Spleen (tissue), 11 donors: ENCODE data around the gene SHANK3. TPM values are rescaled to one million over a fixed set of nuclear protein-coding genes. Genes with fewer than 3 reads are reported as not detected.

Experiments used
- DNase-seq: peaks from one replicate; pipeline ENCODE4 v3.0.0-alpha.2; 2020
- H3K27ac ChIP-seq, 8 donors: fragments of 200-600 bp; sonication (generic) in 7 of 8; 1 replicate in 4 of 8; 2 replicates in 4 of 8; pipeline versions ENCODE4 v1.5.0 to v1.8.0; 2016 to 2021; ENCODE audit warnings: inconsistent platforms in 4 of 8, mild to moderate bottlenecking in 4 of 8, moderate library complexity in 1 of 8
- H3K27me3 ChIP-seq, 7 donors: fragments of 200-600 bp; sonication (generic) in 6 of 7; replicated peaks in 1 of 7; 1 replicate in 4 of 7; 2 replicates in 3 of 7; pipeline versions ENCODE4 v1.5.0 to v1.8.0; 2016 to 2021; ENCODE audit warnings: inconsistent platforms in 3 of 7, mild to moderate bottlenecking in 1 of 7
- H3K36me3 ChIP-seq, 6 donors: fragments of 200-600 bp; sonication (generic) in 5 of 6; 1 replicate in 4 of 6; 2 replicates in 2 of 6; pipeline versions ENCODE4 v1.5.0 to v1.8.0; 2016 to 2021; ENCODE audit warnings: inconsistent platforms in 2 of 6
- H3K4me1 ChIP-seq, 6 donors: fragments of 200-600 bp; sonication (generic) in 5 of 6; 1 replicate in 3 of 6; 2 replicates in 3 of 6; pipeline versions ENCODE4 v1.5.0 to v1.8.0; 2016 to 2021; ENCODE audit warnings: inconsistent platforms in 3 of 6
- H3K4me3 ChIP-seq, 8 donors: fragments of 200-600 bp; sonication (generic) in 7 of 8; 1 replicate in 4 of 8; 2 replicates in 4 of 8; pipeline versions ENCODE4 v1.5.0 to v1.8.0; 2016 to 2021; ENCODE audit warnings: inconsistent platforms in 4 of 8, mild to moderate bottlenecking in 4 of 8, moderate library complexity in 2 of 8
- H3K9me3 ChIP-seq, 8 donors: fragments of 200-600 bp; sonication (generic) in 7 of 8; 1 replicate in 4 of 8; 2 replicates in 4 of 8; pipeline versions ENCODE4 v1.5.0 to v1.8.0; 2016 to 2021; ENCODE audit warnings: inconsistent platforms in 4 of 8
- POLR2A ChIP-seq, 3 donors: fragments of 450-650 bp; IDR thresholded peaks; one replicate each; pipeline ENCODE4 v1.5.1; 2017; ENCODE audit warnings: antibody characterized with exemption in 3 of 3, mild to moderate bottlenecking in 1 of 3
- POLR2AphosphoS5 ChIP-seq, 3 donors: sonication (generic); formaldehyde crosslinking; IDR thresholded peaks; one replicate each; pipeline ENCODE4 v1.5.1; 2017; ENCODE audit warnings: antibody characterized with exemption in 3 of 3
- WGBS, 5 donors: extraction: QIAGEN DNeasy Blood & Tissue Kit in 3 of 5; methylation state at CpG; one replicate each; pipeline versions ENCODE4 v1.1.5 to v1.1.7; 2013 to 2018; 5-methylcytosine and 5-hydroxymethylcytosine counted together
- intact Hi-C: fragments of 100-400 bp; cut with DNase I; formaldehyde crosslinking; loops from one replicate; pipeline ENCODE4 v1.15.0; 2023; ENCODE audit warnings: low total_unique reads
- polyA plus RNA-seq, 3 donors: library from polyadenylated mRNA; stranded (reverse); fragments of 200-250 nt; gene quantifications; one replicate each; pipeline ENCODE4 v1.2.1, GENCODE V29; 2013
- total RNA-seq, 7 donors: library from RNA; depleted of rRNA in 3 of 7; stranded (reverse); fragments of >200 nt in 3 of 7; fragmentation: NEBNext Ultra II Directional in 4 of 7; extraction: Animal tissue kit (Norgen Biotek cat#: 25700) in 4 of 7; gene quantifications; one replicate each; pipeline versions ENCODE4 v1.1.0 to v1.2.1, GENCODE V29; 2016 to 2021
- TF ChIP-seq, protein P1 (sequence below), 11 experiments: fragments of 200-600 bp in 7 of 11; fragments of 450-650 bp in 4 of 11; sonication (generic) in 4 of 11; IDR thresholded peaks in 8 of 11; conservative IDR thresholded peaks in 3 of 11; 1 replicate in 7 of 11; 2 replicates in 4 of 11; pipeline versions ENCODE4 v1.4.0 to v1.8.0; 2016 to 2021; ENCODE audit warnings: antibody characterized with exemption in 11 of 11, inconsistent platforms in 4 of 11, mild to moderate bottlenecking in 1 of 11
- donor health status: healthy with polysubstance abuse.
- donor health status: DM: no; HTN: no; CAD: no; lungs with moderate emphysema.
- donor health status: DM: no; HTN: no; CAD: no.
- donor health status: Bipolar disorder and iron deficiency.
- donor health status: healthy.
- donor health status: DM: no; HTN: no; CAD: no.
- donor health status: DM: yes; HTN: yes; CAD: no.

The SHANK3 gene
- total and polyA plus RNA-seq, 10 donors, result 9.9 to 264 (median 86.3) TPM

DNA sequence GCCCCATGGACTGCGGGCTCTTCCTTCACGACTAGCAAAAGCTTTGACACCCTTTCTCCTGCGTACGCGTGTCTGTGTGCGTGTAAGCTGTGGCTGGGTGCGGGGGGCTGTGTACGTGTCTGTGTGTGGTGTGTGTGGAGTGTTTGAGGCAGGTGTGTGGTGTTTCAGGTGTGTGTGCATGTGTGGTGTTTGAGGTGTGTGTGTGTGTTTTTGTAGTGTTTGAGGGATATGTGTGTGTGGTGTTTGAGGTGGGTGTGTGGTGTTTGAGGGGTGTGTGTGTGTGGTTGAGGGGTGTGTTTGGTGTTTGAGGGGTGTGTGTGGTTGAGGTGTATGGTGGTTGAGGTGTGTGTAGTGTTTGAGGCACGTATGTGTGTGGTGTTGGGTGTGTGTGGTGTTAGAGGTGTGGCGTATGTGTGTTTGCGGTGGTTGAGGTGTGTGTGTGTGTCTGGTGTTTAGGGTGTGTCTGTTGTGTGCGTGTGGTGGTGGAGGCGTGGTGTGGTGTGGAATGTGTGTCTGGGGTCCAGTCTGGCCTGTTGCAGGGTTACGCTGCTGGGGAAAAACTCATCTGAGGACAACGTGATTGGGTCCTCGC is 44.0 kb upstream of the SHANK3 start:
- Histone ChIP-seq H3K36me3 (peaks cover 0 to 28% (median 15%) of the 10 kb centered on the region in 6 donors), H3K4me3 (peak overlapping the region; percentile 63 to 90 (median 66)), H3K27me3 (no peaks in the 10 kb centered on the region), H3K9me3 (no peaks in the 10 kb centered on the region), H3K4me1 (peaks cover 11 to 49% (median 28%) of the 10 kb centered on the region in 6 donors), H3K27ac (peak overlapping the region; percentile 69 to 92 (median 88))
- TF ChIP-seq POLR2A (IDR thresholded peaks at IDR 0.05) (no peak), POLR2AphosphoS5 (IDR thresholded peaks at IDR 0.05) (no peak)
- TF ChIP-seq, protein P1, sequence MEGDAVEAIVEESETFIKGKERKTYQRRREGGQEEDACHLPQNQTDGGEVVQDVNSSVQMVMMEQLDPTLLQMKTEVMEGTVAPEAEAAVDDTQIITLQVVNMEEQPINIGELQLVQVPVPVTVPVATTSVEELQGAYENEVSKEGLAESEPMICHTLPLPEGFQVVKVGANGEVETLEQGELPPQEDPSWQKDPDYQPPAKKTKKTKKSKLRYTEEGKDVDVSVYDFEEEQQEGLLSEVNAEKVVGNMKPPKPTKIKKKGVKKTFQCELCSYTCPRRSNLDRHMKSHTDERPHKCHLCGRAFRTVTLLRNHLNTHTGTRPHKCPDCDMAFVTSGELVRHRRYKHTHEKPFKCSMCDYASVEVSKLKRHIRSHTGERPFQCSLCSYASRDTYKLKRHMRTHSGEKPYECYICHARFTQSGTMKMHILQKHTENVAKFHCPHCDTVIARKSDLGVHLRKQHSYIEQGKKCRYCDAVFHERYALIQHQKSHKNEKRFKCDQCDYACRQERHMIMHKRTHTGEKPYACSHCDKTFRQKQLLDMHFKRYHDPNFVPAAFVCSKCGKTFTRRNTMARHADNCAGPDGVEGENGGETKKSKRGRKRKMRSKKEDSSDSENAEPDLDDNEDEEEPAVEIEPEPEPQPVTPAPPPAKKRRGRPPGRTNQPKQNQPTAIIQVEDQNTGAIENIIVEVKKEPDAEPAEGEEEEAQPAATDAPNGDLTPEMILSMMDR (IDR thresholded peaks at IDR 0.05 in 8 of 11, conservative IDR thresholded peaks at IDR 0.05 in 3 of 11), result peak in 1 of 11 experiments; percentile 8
- WGBS, 5 donors, result 31 to 34% (median 32%) methylated on average over 16 of the region's 16 CpGs
- peak; percentile 66 for DNase-seq
- intact Hi-C loops, result no loop called here

DNA sequence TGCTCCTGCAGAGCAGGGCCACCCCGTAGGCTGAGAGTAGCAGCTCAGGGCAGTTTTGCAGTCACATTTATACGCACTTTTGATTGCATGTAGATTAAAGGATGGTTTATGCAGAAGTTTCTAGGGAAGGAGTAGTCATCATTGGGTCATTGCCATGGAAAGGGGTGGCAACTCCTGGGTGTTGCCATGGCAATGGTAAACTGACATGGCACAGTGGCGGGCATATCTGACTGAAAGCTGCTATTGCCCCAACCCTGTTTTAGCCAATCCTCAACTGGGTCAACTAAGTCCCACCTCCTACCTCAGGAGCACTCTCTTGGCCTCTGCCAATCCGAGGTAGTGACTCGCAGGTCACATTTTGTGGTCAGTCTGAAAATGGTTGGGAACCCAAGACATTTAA is 42.2 kb upstream of the SHANK3 start:
- Histone ChIP-seq H3K9me3 (no peaks in the 10 kb centered on the region), H3K27me3 (no peaks in the 10 kb centered on the region), H3K36me3 (peaks cover 0 to 16% (median 9%) of the 10 kb centered on the region in 6 donors), H3K27ac (peak overlapping the region in 2 of 8 donors; percentile 5 to 35), H3K4me1 (peaks cover 11 to 46% (median 28%) of the 10 kb centered on the region in 6 donors), H3K4me3 (peak overlapping the region in 2 of 8 donors; percentile 20 to 30)
- intact Hi-C loops, result no loop called here
- TF ChIP-seq POLR2A (IDR thresholded peaks at IDR 0.05) (no peak), POLR2AphosphoS5 (IDR thresholded peaks at IDR 0.05) (peak in 1 of 3 donors; percentile 18)
- TF ChIP-seq, protein P1 (IDR thresholded peaks at IDR 0.05 in 8 of 11, conservative IDR thresholded peaks at IDR 0.05 in 3 of 11), result no peak
- 65 to 88% (median 80%) methylated on average over 5 of the region's 5 CpGs for WGBS, 5 donors
- DNase-seq, result peak; percentile 52

DNA sequence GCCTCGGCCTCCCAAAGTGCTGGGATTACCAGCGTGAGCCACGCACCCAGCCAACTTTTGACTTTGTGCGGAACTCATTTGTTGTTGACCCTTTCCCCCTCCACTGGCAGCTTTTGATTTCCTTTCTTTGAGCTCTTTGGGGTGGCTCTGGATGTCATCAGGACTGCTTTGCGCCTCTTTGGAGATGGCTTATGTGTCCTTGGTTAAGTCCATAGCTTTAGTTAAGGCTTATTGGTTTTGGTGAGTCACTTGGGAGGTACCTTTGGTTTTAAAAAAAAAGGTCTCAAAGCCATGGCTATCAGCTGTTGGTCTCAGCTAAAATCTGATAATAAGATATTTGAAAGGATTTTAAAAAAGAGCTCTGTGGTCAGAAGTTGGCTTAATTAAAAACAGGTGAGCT is 39.5 kb upstream of the SHANK3 start:
- no peak overlapping the region for H3K4me3 ChIP-seq
- no peaks in the 10 kb centered on the region for H3K27me3 ChIP-seq
- no peaks in the 10 kb centered on the region for H3K36me3 ChIP-seq
- peaks cover 0 to 21% (median 9%) of the 10 kb centered on the region in 6 donors for H3K4me1 ChIP-seq
- TF ChIP-seq POLR2A (IDR thresholded peaks at IDR 0.05) (no peak), POLR2AphosphoS5 (IDR thresholded peaks at IDR 0.05) (no peak)
- WGBS, 5 donors, result 78 to 98% (median 90%) methylated on average over 5 of the region's 5 CpGs
- no peak for DNase-seq
- H3K9me3 ChIP-seq, result no peaks in the 10 kb centered on the region
- H3K27ac ChIP-seq, result no peak overlapping the region
- intact Hi-C loops, result no loop called here

DNA sequence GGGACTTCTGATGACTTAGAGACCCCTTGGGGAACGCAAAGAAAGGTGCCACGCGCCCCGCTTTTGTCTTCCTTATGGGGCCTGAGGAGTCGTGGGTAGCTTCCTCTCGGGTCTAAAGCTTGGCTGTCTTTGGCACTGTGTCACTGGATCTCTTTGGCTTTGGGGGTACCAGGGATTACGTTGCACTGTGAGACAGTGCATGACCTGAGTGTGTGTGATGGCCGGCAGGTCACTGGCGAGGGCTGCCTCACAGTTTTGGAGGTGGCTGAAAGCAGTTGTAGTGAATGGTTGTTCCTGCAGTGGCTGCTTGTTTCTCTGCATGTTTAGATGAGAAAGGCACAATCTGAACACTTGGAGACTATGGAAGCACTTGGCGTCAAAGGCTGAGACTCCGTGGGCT is 38.9 kb upstream of the SHANK3 start:
- Histone ChIP-seq H3K9me3 (no peaks in the 10 kb centered on the region), H3K4me3 (no peak overlapping the region), H3K36me3 (no peaks in the 10 kb centered on the region), H3K27ac (no peak overlapping the region), H3K27me3 (no peaks in the 10 kb centered on the region), H3K4me1 (peaks cover 0 to 15% (median 6%) of the 10 kb centered on the region in 6 donors)
- no peak for DNase-seq
- intact Hi-C loops, result no loop called here
- TF ChIP-seq, protein P1 (IDR thresholded peaks at IDR 0.05 in 8 of 11, conservative IDR thresholded peaks at IDR 0.05 in 3 of 11), result no peak
- TF ChIP-seq POLR2A (IDR thresholded peaks at IDR 0.05) (no peak), POLR2AphosphoS5 (IDR thresholded peaks at IDR 0.05) (no peak)
- whole genome bisulfite sequencing, 5 donors, result 86 to 92% (median 89%) methylated on average over 11 of the region's 11 CpGs
